Mesenteric fat pad (tissue), 1 donor: ENCODE data around the gene HPSE2. TPM values are rescaled to one million over a fixed set of nuclear protein-coding genes. Genes with fewer than 3 reads are reported as not detected.

ENCODE experiments used
- DNase-seq: peaks from one replicate; pipeline ENCODE4 v3.0.0-alpha.2; 2020; ENCODE audit warnings: low spot score
- total RNA-seq: library from RNA; stranded (reverse); fragmentation: NEBNext Ultra II Directional; extraction: Animal tissue kit (Norgen Biotek cat#: 25700); gene quantifications from one replicate; pipeline ENCODE4 v1.2.1, GENCODE V29; 2021
- donor health status: DM: yes; HTN: yes; CAD: no.

Gene HPSE2
- total RNA-seq, 1 donor from 2014 or later: 1.9 TPM

GRCh38 chr10:98467506-98468318 lies 767.9 kb downstream of the HPSE2 start:
- DNase-seq: no peak

- DNase-seq: no peak
Observed at GRCh38 chr10:98466861-98467505, 768.7 kb downstream of the HPSE2 start.

GRCh38 chr10:98465866-98466265 lies 769.8 kb downstream of the HPSE2 start:
- DNase-seq: no peak

- no peak for DNase-seq
Observed at GRCh38 chr10:98463976-98464754, 771.5 kb downstream of the HPSE2 start.

GRCh38 chr10:98463016-98463415 lies 772.6 kb downstream of the HPSE2 start:
- no peak for DNase-seq

- DNase-seq: no peak
Observed at GRCh38 chr10:98461500-98461842, 774.2 kb downstream of the HPSE2 start.

- no peak for DNase-seq
Observed at GRCh38 chr10:98460837-98461499, 774.7 kb downstream of the HPSE2 start.

- DNase-seq: no peak
Observed at GRCh38 chr10:98458809-98459784, 776.6 kb downstream of the HPSE2 start.

- no peak for DNase-seq
Observed at GRCh38 chr10:98457721-98458120, 777.9 kb downstream of the HPSE2 start.

- no peak for DNase-seq
Observed at GRCh38 chr10:98456686-98457482, 778.8 kb downstream of the HPSE2 start.

- no peak for DNase-seq
Observed at GRCh38 chr10:98456043-98456570, 779.5 kb downstream of the HPSE2 start.

- no peak for DNase-seq
Observed at GRCh38 chr10:98453729-98454128, 781.9 kb downstream of the HPSE2 start.

- DNase-seq: no peak
Observed at GRCh38 chr10:98450618-98451017, 785.0 kb downstream of the HPSE2 start.

GRCh38 chr10:98449287-98449686 lies 786.4 kb downstream of the HPSE2 start:
- no peak for DNase-seq

GRCh38 chr10:98446661-98447221 lies 788.9 kb downstream of the HPSE2 start, which contains the start of gene HPS1:
HPS1 (minus strand) TSS chr10:98446935; CDS start chr10:98443240, 3,695 bp downstream.
- DNase-seq: peak; percentile 96

GRCh38 chr10:98446151-98446660 lies 789.4 kb downstream of the HPSE2 start:
- no peak for DNase-seq

- no peak for DNase-seq
Observed at GRCh38 chr10:98445200-98445812, 790.3 kb downstream of the HPSE2 start.
